K562 (cell line): ENCODE data around the gene GNPTAB. TPM values are rescaled to one million over a fixed set of nuclear protein-coding genes. Genes with fewer than 3 reads are reported as not detected.

ENCODE experiments used
- ARID2 ChIP-seq: fragments of 450-650 bp; IDR thresholded peaks from 2 replicates; pipeline ENCODE4 v1.6.1; 2017; ENCODE audit warnings: antibody characterized with exemption, mild to moderate bottlenecking
- BDP1 ChIP-seq: IDR thresholded peaks from 3 replicates; pipeline ENCODE4 v1.6.1; 2011; ENCODE audit not compliant: insufficient read length, insufficient read depth
- CBX1 ChIP-seq: sonication (generic); IDR thresholded peaks from 2 replicates; pipeline ENCODE4 v1.6.1; 2016; ENCODE audit warnings: antibody characterized with exemption, low read depth, mild to moderate bottlenecking
- CBX8 ChIP-seq: fragments of 200-600 bp; sonication (generic); IDR thresholded peaks from 2 replicates; pipeline ENCODE4 v1.6.1; 2012; ENCODE audit warnings: borderline replicate concordance, mixed run types, low read depth, mild to moderate bottlenecking, moderate library complexity, mixed read lengths, low read length, control low read depth, inconsistent platforms; ENCODE audit not compliant: poor library complexity, severe bottlenecking; ENCODE audit errors: extremely low read depth
- CHCHD3 ChIP-seq: fragments of 250-450 bp; sonication (Bioruptor Pico); IDR thresholded peaks from 2 replicates; pipeline ENCODE4 v2.1.2; 2022; ENCODE audit warnings: mild to moderate bottlenecking
- CUX1 ChIP-seq: fragments of 200-800 bp; sonication (Bioruptor generic); IDR thresholded peaks from 2 replicates; pipeline ENCODE4 v1.6.1; 2016; ENCODE audit warnings: missing genetic modification characterization, missing compliant biosample characterization
- MCM2 ChIP-seq: fragments of 450-650 bp; IDR thresholded peaks from 2 replicates; pipeline ENCODE4 v1.6.1; 2017; ENCODE audit warnings: low read depth, mild to moderate bottlenecking
- MTA2 ChIP-seq: fragments of 450-650 bp; IDR thresholded peaks from 2 replicates; pipeline ENCODE4 v1.6.1; 2016; ENCODE audit warnings: low read depth
- MYNN ChIP-seq, 2 experiments: sonication (generic); formaldehyde crosslinking in 1 of 2; IDR thresholded peaks; 2 replicates each; pipeline versions ENCODE4 v1.5.0 to v1.6.1; 2016 to 2020; ENCODE audit warnings: antibody characterized with exemption in 1 of 2, missing genetic modification reagents in 1 of 2
- POLR2A ChIP-seq: fragments of 450-650 bp; conservative IDR thresholded peaks from 2 replicates; pipeline ENCODE4 v1.6.1; 2016
- POLR2G ChIP-seq: fragments of 200-400 bp; formaldehyde crosslinking; IDR thresholded peaks from 2 replicates; pipeline ENCODE4 v1.6.1; 2017; ENCODE audit warnings: low read depth, mild to moderate bottlenecking, antibody characterized with exemption, low read length, moderate library complexity
- SRSF7 ChIP-seq: fragments of 200-400 bp; formaldehyde crosslinking; optimal IDR thresholded peaks from 2 replicates; pipeline ENCODE3; 2017; ENCODE audit warnings: mild to moderate bottlenecking, low read depth, low read length
- TCF3 ChIP-seq: sonication (generic); formaldehyde crosslinking; IDR thresholded peaks from 2 replicates; pipeline ENCODE4 v1.4.0; 2020; ENCODE audit warnings: mild to moderate bottlenecking, missing genetic modification reagents
- YBX1 ChIP-seq: fragments of 450-650 bp; IDR thresholded peaks from 2 replicates; pipeline ENCODE4 v1.7.1; 2016; ENCODE audit warnings: mild to moderate bottlenecking
- ZNF347 ChIP-seq: fragments of 450-650 bp; formaldehyde crosslinking; IDR thresholded peaks from 2 replicates; pipeline ENCODE4 v1.4.0; 2020; ENCODE audit warnings: low read depth, mild to moderate bottlenecking, moderate library complexity
- ZNF695 ChIP-seq: fragments of 450-650 bp; formaldehyde crosslinking; IDR thresholded peaks from 2 replicates; pipeline ENCODE4 v1.4.0; 2020; ENCODE audit warnings: mild to moderate bottlenecking, moderate library complexity
- ZSCAN32 ChIP-seq: fragments of 450-650 bp; formaldehyde crosslinking; IDR thresholded peaks from 2 replicates; pipeline ENCODE4 v1.4.0; 2020; ENCODE audit warnings: mild to moderate bottlenecking, moderate library complexity
- polyA plus RNA-seq, 8 experiments: library from polyadenylated mRNA; depleted of rRNA in 4 of 8; stranded (reverse) in 5 of 8; unstranded in 3 of 8; fragments of >200 nt; fragmentation: Nextera tagmentation in 2 of 8; fragmentation: Illumina TruSeq in 1 of 8; extraction: Ambion mirVana in 2 of 8; extraction: Trizol in 1 of 8; gene quantifications; 2 replicates each; pipeline versions ENCODE4 v1.2.1 to v1.2.3, GENCODE V29; 2011 to 2014; ENCODE audit warnings: inconsistent platforms in 1 of 8, missing spikeins in 1 of 8
- total RNA-seq, 7 experiments: library from RNA; depleted of rRNA in 6 of 7; stranded (reverse); fragments of >200 nt in 6 of 7; fragmentation: Illumina TruSeq in 2 of 7; extraction: Trizol in 2 of 7; gene quantifications; 2 replicates each; pipeline versions ENCODE4 v1.2.1 to v1.2.3, GENCODE V29; 2011 to 2021; ENCODE audit warnings: low replicate concordance in 1 of 7
- TF ChIP-seq, protein P1 (sequence below): sonication (generic); formaldehyde crosslinking; IDR thresholded peaks from 2 replicates; pipeline ENCODE4 v1.8.0; 2022; ENCODE audit warnings: missing genetic modification reagents, mild to moderate bottlenecking, borderline replicate concordance
- TF ChIP-seq, protein P2 (sequence below): fragments of 150-350 bp; IDR thresholded peaks from 2 replicates; pipeline ENCODE4 v1.6.1; 2014; ENCODE audit warnings: low read depth, mild to moderate bottlenecking, low read length, borderline replicate concordance

GNPTAB gene
- total and polyA plus RNA-seq, 9 of the 15 experiments (the other 6 are each of a cell fraction or from before 2014, with no cell fraction given): 5.9 to 23.2 (median 19.3) TPM

- TF ChIP-seq, protein P1, sequence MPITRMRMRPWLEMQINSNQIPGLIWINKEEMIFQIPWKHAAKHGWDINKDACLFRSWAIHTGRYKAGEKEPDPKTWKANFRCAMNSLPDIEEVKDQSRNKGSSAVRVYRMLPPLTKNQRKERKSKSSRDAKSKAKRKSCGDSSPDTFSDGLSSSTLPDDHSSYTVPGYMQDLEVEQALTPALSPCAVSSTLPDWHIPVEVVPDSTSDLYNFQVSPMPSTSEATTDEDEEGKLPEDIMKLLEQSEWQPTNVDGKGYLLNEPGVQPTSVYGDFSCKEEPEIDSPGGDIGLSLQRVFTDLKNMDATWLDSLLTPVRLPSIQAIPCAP (CRISPR knock-in tag): no peak
- no peak for TF ChIP-seq CUX1
- no peak for TF ChIP-seq ZNF695
- TF ChIP-seq MYNN (IDR thresholded peaks at IDR 0.05): no peak
- TF ChIP-seq MYNN (CRISPR knock-in tag; IDR thresholded peaks at IDR 0.05): no peak
- no peak for TF ChIP-seq ZNF347 (CRISPR knock-in tag)
- TF ChIP-seq MTA2: no peak
- TF ChIP-seq ARID2: no peak
- TF ChIP-seq BDP1: no peak
- TF ChIP-seq MCM2: no peak
- TF ChIP-seq TCF3: no peak
- TF ChIP-seq YBX1: no peak
- TF ChIP-seq ZSCAN32 (CRISPR knock-in tag): no peak
- no peak for TF ChIP-seq POLR2A
- TF ChIP-seq, protein P2, sequence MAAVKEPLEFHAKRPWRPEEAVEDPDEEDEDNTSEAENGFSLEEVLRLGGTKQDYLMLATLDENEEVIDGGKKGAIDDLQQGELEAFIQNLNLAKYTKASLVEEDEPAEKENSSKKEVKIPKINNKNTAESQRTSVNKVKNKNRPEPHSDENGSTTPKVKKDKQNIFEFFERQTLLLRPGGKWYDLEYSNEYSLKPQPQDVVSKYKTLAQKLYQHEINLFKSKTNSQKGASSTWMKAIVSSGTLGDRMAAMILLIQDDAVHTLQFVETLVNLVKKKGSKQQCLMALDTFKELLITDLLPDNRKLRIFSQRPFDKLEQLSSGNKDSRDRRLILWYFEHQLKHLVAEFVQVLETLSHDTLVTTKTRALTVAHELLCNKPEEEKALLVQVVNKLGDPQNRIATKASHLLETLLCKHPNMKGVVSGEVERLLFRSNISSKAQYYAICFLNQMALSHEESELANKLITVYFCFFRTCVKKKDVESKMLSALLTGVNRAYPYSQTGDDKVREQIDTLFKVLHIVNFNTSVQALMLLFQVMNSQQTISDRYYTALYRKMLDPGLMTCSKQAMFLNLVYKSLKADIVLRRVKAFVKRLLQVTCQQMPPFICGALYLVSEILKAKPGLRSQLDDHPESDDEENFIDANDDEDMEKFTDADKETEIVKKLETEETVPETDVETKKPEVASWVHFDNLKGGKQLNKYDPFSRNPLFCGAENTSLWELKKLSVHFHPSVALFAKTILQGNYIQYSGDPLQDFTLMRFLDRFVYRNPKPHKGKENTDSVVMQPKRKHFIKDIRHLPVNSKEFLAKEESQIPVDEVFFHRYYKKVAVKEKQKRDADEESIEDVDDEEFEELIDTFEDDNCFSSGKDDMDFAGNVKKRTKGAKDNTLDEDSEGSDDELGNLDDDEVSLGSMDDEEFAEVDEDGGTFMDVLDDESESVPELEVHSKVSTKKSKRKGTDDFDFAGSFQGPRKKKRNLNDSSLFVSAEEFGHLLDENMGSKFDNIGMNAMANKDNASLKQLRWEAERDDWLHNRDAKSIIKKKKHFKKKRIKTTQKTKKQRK: no peak
- no peak for TF ChIP-seq CBX8
- no peak for TF ChIP-seq CBX1
- peak; percentile 89 for TF ChIP-seq POLR2G
- no peak for TF ChIP-seq CHCHD3 (CRISPR knock-in tag)
- no peak for TF ChIP-seq SRSF7
Observed at GRCh38 chr12:101830367-101831325, at the start of gene GNPTAB (continued).
